Lower leg skin (tissue), 4 donors: Measurements from ENCODE around the gene LILRA6. TPM values are rescaled to one million over a fixed set of nuclear protein-coding genes. Genes with fewer than 3 reads are reported as not detected.
"Not testable (repeated sequence)": the region's sequence is repeated elsewhere in the genome, so short reads cannot be mapped to it uniquely, and the experiment has no call there.

ENCODE experiments used
- DNase-seq, 2 donors: peaks; one replicate each; pipeline ENCODE4 v3.0.0-alpha.2; 2019; ENCODE audit warnings: low spot score in 2 of 2
- H3K4me3 ChIP-seq: fragments of 200-600 bp; sonication (generic); 2 replicates; pipeline ENCODE4 v1.5.1; 2017; ENCODE audit warnings: mild to moderate bottlenecking, low read depth; ENCODE audit not compliant: poor library complexity, severe bottlenecking
- CTCF ChIP-seq, 3 donors: fragments of 450-650 bp; IDR thresholded peaks; one replicate each; pipeline ENCODE4 v1.5.1; 2016; ENCODE audit warnings: antibody characterized with exemption in 3 of 3, mild to moderate bottlenecking in 3 of 3, moderate library complexity in 2 of 3
- POLR2A ChIP-seq, 2 donors: fragments of 450-650 bp; IDR thresholded peaks; one replicate each; pipeline ENCODE4 v1.6.1; 2016 to 2017; ENCODE audit warnings: antibody characterized with exemption in 2 of 2, mild to moderate bottlenecking in 1 of 2, moderate library complexity in 1 of 2
- WGBS, 2 donors: methylation state at CpG; one replicate each; pipeline ENCODE4 v1.1.5; 2018; 5-methylcytosine and 5-hydroxymethylcytosine counted together
- intact Hi-C: fragments of 100-400 bp; cut with DNase I; formaldehyde crosslinking; loops from one replicate; pipeline ENCODE4 v1.15.0; 2023; ENCODE audit warnings: low total_unique reads
- total RNA-seq, 4 donors: library from RNA; depleted of rRNA; stranded (reverse); fragments of >200 nt; gene quantifications; one replicate each; pipeline ENCODE4 v1.1.0, GENCODE V29; 2016

Gene LILRA6
- total RNA-seq, 4 donors from 2014 or later: 0.98 to 1.6 (median 1.5) TPM; not detected in 1

- WGBS, 2 donors: 56% methylated on average over 5 to 14 of the region's 21 CpGs
- intact Hi-C loops, H3K4me3 ChIP-seq: not testable (repeated sequence)
- peak in 1 of 2 donors; percentile 81 for DNase-seq
Observed at GRCh38 chr19:54239491-54240371, 2.9 kb downstream of the LILRA6 start.

- 81 to 87% methylated on average over 5 of the region's 5 CpGs for WGBS, 2 donors
- no peak overlapping the region for H3K4me3 ChIP-seq
- intact Hi-C loops: loop anchor here (5.0 kb wide), 1 partner anchor 67 kb away; no protein-coding TSS in a partner anchor
- TF ChIP-seq POLR2A (IDR thresholded peaks at IDR 0.05) (no peak), CTCF (IDR thresholded peaks at IDR 0.05) (no peak)
- no peak for DNase-seq
Observed at GRCh38 chr19:54233941-54234340, 8.6 kb downstream of the LILRA6 start.

- peak; percentile 66 to 96 for DNase-seq
- 19 to 20% methylated on average over 21 of the region's 21 CpGs for WGBS, 2 donors
- intact Hi-C loops: loop anchor here (5.0 kb wide), 1 partner anchor 64 kb away; no protein-coding TSS in a partner anchor
Observed at GRCh38 chr19:54231077-54231931, 11.3 kb downstream of the LILRA6 start.

GRCh38 chr19:54230031-54230430, 12.6 kb downstream of the LILRA6 start:
- peak in 1 of 2 donors; percentile 65 for DNase-seq
- no peak overlapping the region for H3K4me3 ChIP-seq
- intact Hi-C loops: loop anchor here (5.0 kb wide), 1 partner anchor 63 kb away; no protein-coding TSS in a partner anchor
- WGBS, 2 donors: 86 to 88% methylated on average over 7 of the region's 7 CpGs
- TF ChIP-seq POLR2A (IDR thresholded peaks at IDR 0.05): no peak
- TF ChIP-seq CTCF (IDR thresholded peaks at IDR 0.05): no peak

More at GRCh38 chr19:54231077-54231931, 11.3 kb downstream of the LILRA6 start:
- no peak overlapping the region for H3K4me3 ChIP-seq
- peak in 1 of 3 donors; percentile 75 for TF ChIP-seq CTCF (IDR thresholded peaks at IDR 0.05)
- no peak for TF ChIP-seq POLR2A (IDR thresholded peaks at IDR 0.05)

- peak in 1 of 2 donors; percentile 29 for DNase-seq
- 88 to 91% methylated on average over 8 of the region's 8 CpGs for WGBS, 2 donors
- intact Hi-C loops: no loop called here
- TF ChIP-seq POLR2A (IDR thresholded peaks at IDR 0.05) (no peak), CTCF (IDR thresholded peaks at IDR 0.05) (no peak)
- no peak overlapping the region for H3K4me3 ChIP-seq
Observed at GRCh38 chr19:54229146-54229545, 13.4 kb downstream of the LILRA6 start.

- intact Hi-C loops, H3K4me3 ChIP-seq: not testable (repeated sequence)
- WGBS, 2 donors: 63 to 71% methylated on average over 9 to 10 of the region's 10 CpGs
- peak in 1 of 2 donors; percentile 54 for DNase-seq
Observed at GRCh38 chr19:54224619-54225018, 18.0 kb downstream of the LILRA6 start.

GRCh38 chr19:54223937-54224281, 18.7 kb downstream of the LILRA6 start:
- intact Hi-C loops, H3K4me3 ChIP-seq: not testable (repeated sequence)
- WGBS, 2 donors: 42 to 56% methylated on average over 4 to 5 of the region's 5 CpGs
- peak in 1 of 2 donors; percentile 46 for DNase-seq

GRCh38 chr19:54223277-54223936, 19.2 kb downstream of the LILRA6 start:
- intact Hi-C loops, H3K4me3 ChIP-seq: not testable (repeated sequence)
- DNase-seq: peak in 1 of 2 donors; percentile 82
- 41% methylated on average over 14 of the region's 14 CpGs for WGBS, 2 donors

- H3K4me3 ChIP-seq, intact Hi-C loops: not testable (repeated sequence)
- WGBS, 2 donors: 40 to 42% methylated on average over 14 of the region's 16 CpGs
- DNase-seq: peak in 1 of 2 donors; percentile 90
Observed at GRCh38 chr19:54222474-54223276, 19.9 kb downstream of the LILRA6 start, which contains the start of gene LILRB3. Gene LILRB3 (minus strand): TSS chr19:54223007. CDS start chr19:54222976, 31 bp downstream.
